ENCODE results near the gene AK8. TPM values are rescaled to one million over a fixed set of nuclear protein-coding genes. Genes with fewer than 3 reads are reported as not detected.
A peak's percentile ranks its signal among the peaks of the same experiment; 100 is the strongest.

AK8 gene
- total RNA-seq (under 1 TPM; 0.08 to 0.14 TPM), polyA plus RNA-seq (under 1 TPM; 0.07 to 0.26 TPM)

GRCh38 chr9:132877824-132878694, at the start of gene AK8:
Gene AK8 (minus strand): TSS chr9:132878284. CDS start chr9:132878255, 29 bp downstream.
- no peak for TF ChIP-seq GABPA (IDR thresholded peaks at IDR 0.05 in 1 of 2, conservative IDR thresholded peaks at IDR 0.05 in 1 of 2)
- TF ChIP-seq NR2F2 (IDR thresholded peaks at IDR 0.05) = no peak
- no peak for TF ChIP-seq CTCF (IDR thresholded peaks at IDR 0.05; ENCODE audit: low read depth, low read length, missing input control)
- TF ChIP-seq ZBTB33 (IDR thresholded peaks at IDR 0.05) = no peak
- TF ChIP-seq TAF1 (conservative IDR thresholded peaks at IDR 0.05) = no peak
- no peak for TF ChIP-seq HNF4A (conservative IDR thresholded peaks at IDR 0.05)
- Histone ChIP-seq H3K9me3 (ENCODE audit: control insufficient read depth in 4 of 4, low read length in 3 of 4) (no peaks in the 10 kb centered on the region), H3K4me1 (ENCODE audit: control insufficient read depth in 4 of 4, insufficient read depth in 4 of 4, low read length in 3 of 4) (peaks cover 0 to 13% (median 2%) of the 10 kb centered on the region in 4 donors), H3K9ac (ENCODE audit: low read depth in 1 of 2, low read length in 2 of 2) (peak within 1 kb of the TSS; percentile 50 to 68), H3K4me3 (ENCODE audit: low read depth in 1 of 3, low read length in 3 of 3) (peak within 1 kb of the TSS; percentile 78 to 88 (median 85)), H3K27me3 (ENCODE audit: control insufficient read depth in 4 of 4, insufficient read depth in 4 of 4, low read length in 3 of 4) (no peaks in the 10 kb centered on the region), H3K27ac (ENCODE audit: low read depth in 1 of 2, low read length in 2 of 2) (peak within 1 kb of the TSS; percentile 36 to 39), H3K36me3 (ENCODE audit: control insufficient read depth in 4 of 4, insufficient read depth in 3 of 4, low read depth in 1 of 4, low read length in 3 of 4) (no peaks in the 10 kb centered on the region)
- peak; percentile 83 for DNase-seq (ENCODE audit: low spot score)
- WGBS = 2% methylated on average over 89 of the region's 89 CpGs

- TF ChIP-seq HNF4A (conservative IDR thresholded peaks at IDR 0.05) = no peak
- no peak for TF ChIP-seq CTCF (IDR thresholded peaks at IDR 0.05; ENCODE audit: low read depth, low read length, missing input control)
- TF ChIP-seq REST (IDR thresholded peaks at IDR 0.05) = no peak
- TF ChIP-seq FOXA1 (IDR thresholded peaks at IDR 0.05) = no peak
- TF ChIP-seq RXRA (IDR thresholded peaks at IDR 0.05) = no peak
- TF ChIP-seq ATF3 (IDR thresholded peaks at IDR 0.05) = no peak
- no peak for TF ChIP-seq EGR1 (IDR thresholded peaks at IDR 0.05; ENCODE audit: low read depth in 2 of 2)
- no peak for TF ChIP-seq ZBTB33 (IDR thresholded peaks at IDR 0.05)
- no peak for TF ChIP-seq YY1 (IDR thresholded peaks at IDR 0.05)
- TF ChIP-seq GABPA (IDR thresholded peaks at IDR 0.05 in 1 of 2, conservative IDR thresholded peaks at IDR 0.05 in 1 of 2) = no peak
- TF ChIP-seq RAD21 (IDR thresholded peaks at IDR 0.05) = no peak
- Histone ChIP-seq H3K9me3 (ENCODE audit: control insufficient read depth in 4 of 4, low read length in 3 of 4) (no peaks in the 10 kb centered on the region), H3K36me3 (ENCODE audit: control insufficient read depth in 4 of 4, insufficient read depth in 3 of 4, low read depth in 1 of 4, low read length in 3 of 4) (peaks cover 3 to 42% (median 34%) of the 10 kb centered on the region in 4 donors), H3K27me3 (ENCODE audit: control insufficient read depth in 4 of 4, insufficient read depth in 4 of 4, low read length in 3 of 4) (no peaks in the 10 kb centered on the region), H3K9ac (ENCODE audit: low read depth in 1 of 2, low read length in 2 of 2) (no peak overlapping the region), H3K4me3 (ENCODE audit: low read depth in 1 of 3, low read length in 3 of 3) (no peak overlapping the region), H3K27ac (ENCODE audit: low read depth in 1 of 2, low read length in 2 of 2) (no peak overlapping the region), H3K4me1 (ENCODE audit: control insufficient read depth in 4 of 4, insufficient read depth in 4 of 4, low read length in 3 of 4) (no peaks in the 10 kb centered on the region)
- no peak for DNase-seq (ENCODE audit: low spot score)
- WGBS = 92% methylated on average over 7 of the region's 7 CpGs
Measured at GRCh38 chr9:132927704-132928103, 49.6 kb upstream of the AK8 start.
